HepG2 (cell line): ENCODE data around the gene CDNF. TPM values are rescaled to one million over a fixed set of nuclear protein-coding genes. Genes with fewer than 3 reads are reported as not detected.

Source experiments
- ATAC-seq: fragments of 200-7000 bp; cut with Tn5 transposase; 3 replicates; pipeline ENCODE4 v1.9.1; 2020; ENCODE audit warnings: mild to moderate bottlenecking, moderate library complexity
- BruUV-seq: library from RNA; stranded (reverse); fragments of 400-500 nt; replicated peaks from 2 replicates; lab custom pipeline; 2021; lab: Mats Ljungman, UMichigan
- CTCF ChIA-PET: fragments of 300-600 bp; formaldehyde crosslinking; extraction: SDS; loops from one replicate; lab custom pipeline; 2021; ENCODE audit warnings: low total read pairs, inconsistent platforms, low intra/inter-chr PET ratio; lab: Yijun Ruan, JAX
- POLR2A ChIA-PET: fragments of 350-600 bp; sonication (Branson Sonifier 250); formaldehyde crosslinking; loops from one replicate; lab custom pipeline; 2020; ENCODE audit warnings: antibody characterized with exemption, inconsistent platforms; lab: Yijun Ruan, JAX
- DNase-seq: peaks from one replicate; pipeline ENCODE4 v3.0.0-alpha.2; 2015; ENCODE audit warnings: low spot score
- FAIRE-seq: peaks from 3 replicates; lab custom pipeline; 2011; peaks lifted over from hg19 to GRCh38; lab: Jason Lieb, UNC
- H2AFZ ChIP-seq: one replicate; pipeline ENCODE4 v1.6.1; 2011; ENCODE audit warnings: low read length, inconsistent platforms
- H3K27ac ChIP-seq: fragments of 300-600 bp; 3 replicates; pipeline ENCODE4 v1.8.0; 2011; ENCODE audit warnings: mixed run types, mild to moderate bottlenecking, mixed read lengths, low read length, inconsistent platforms; ENCODE audit not compliant: insufficient read depth; ENCODE audit errors: extremely low read length
- H3K27me3 ChIP-seq, 2 experiments: fragments of 200-600 bp in 1 of 2; 2 replicates in 1 of 2; 3 replicates in 1 of 2; pipeline versions ENCODE4 v1.6.0 to v1.8.0; 2011; ENCODE audit warnings: low read length in 2 of 2, mild to moderate bottlenecking in 2 of 2, moderate library complexity in 2 of 2, inconsistent platforms in 1 of 2; ENCODE audit not compliant: insufficient read depth in 2 of 2, control insufficient read depth in 1 of 2
- H3K36me3 ChIP-seq, 2 experiments: fragments of 200-600 bp in 1 of 2; replicated peaks in 1 of 2; 2 replicates in 1 of 2; 3 replicates in 1 of 2; pipeline versions ENCODE4 v1.5.1 to v1.8.0; 2011; ENCODE audit warnings: low read length in 2 of 2, inconsistent platforms in 1 of 2; ENCODE audit not compliant: insufficient read depth in 2 of 2, control insufficient read depth in 1 of 2
- H3K4me1 ChIP-seq: 2 replicates; pipeline ENCODE4 v1.5.1; 2012; ENCODE audit warnings: low read length, inconsistent platforms; ENCODE audit not compliant: insufficient read depth
- H3K4me2 ChIP-seq: 2 replicates; pipeline ENCODE4 v1.6.0; 2011; ENCODE audit warnings: low read depth, low read length, inconsistent platforms
- H3K4me3 ChIP-seq, 3 experiments: fragments of 200-600 bp in 1 of 3; sonication (generic), shearing (Covaris generic) in 1 of 3; replicated peaks in 1 of 3; 2 replicates each; pipeline ENCODE4 v1.5.1; 2011 to 2016; ENCODE audit warnings: low read length in 3 of 3, inconsistent platforms in 2 of 3, low read depth in 2 of 3, mild to moderate bottlenecking in 2 of 3, control low read depth in 1 of 3, mixed read lengths in 1 of 3; ENCODE audit not compliant: insufficient read depth in 1 of 3
- H3K79me2 ChIP-seq: one replicate; pipeline ENCODE4 v1.6.1; 2011; ENCODE audit warnings: low read length, inconsistent platforms; ENCODE audit not compliant: insufficient read depth
- H3K9ac ChIP-seq: 2 replicates; pipeline ENCODE4 v1.6.0; 2011; ENCODE audit warnings: mild to moderate bottlenecking, low read depth, low read length, inconsistent platforms; ENCODE audit not compliant: insufficient read depth
- H3K9me3 ChIP-seq: 2 replicates; pipeline ENCODE4 v1.5.1; 2012; ENCODE audit warnings: mild to moderate bottlenecking, low read length
- H4K20me1 ChIP-seq: 2 replicates; pipeline ENCODE4 v1.6.0; 2011; ENCODE audit warnings: inconsistent platforms, mild to moderate bottlenecking, low read length, moderate library complexity; ENCODE audit not compliant: insufficient read depth
- CHD4 ChIP-seq: fragments of 200-600 bp; sonication (generic); IDR thresholded peaks from 2 replicates; pipeline ENCODE4 v1.7.0; 2017; ENCODE audit warnings: mild to moderate bottlenecking, low read length, borderline replicate concordance
- ETS1 ChIP-seq: sonication (generic); formaldehyde crosslinking; IDR thresholded peaks from 2 replicates; pipeline ENCODE4 v1.4.0; 2020; ENCODE audit warnings: missing genetic modification reagents
- HDAC1 ChIP-seq: sonication (generic); formaldehyde crosslinking; IDR thresholded peaks from 2 replicates; pipeline ENCODE4 v1.5.1; 2020; ENCODE audit warnings: mild to moderate bottlenecking, missing genetic modification reagents
- HIVEP1 ChIP-seq: sonication (generic); formaldehyde crosslinking; IDR thresholded peaks from 2 replicates; pipeline ENCODE4 v1.4.0; 2020; ENCODE audit warnings: mild to moderate bottlenecking, missing genetic modification reagents
- HNF4A ChIP-seq: sonication (generic); formaldehyde crosslinking; IDR thresholded peaks from 2 replicates; pipeline ENCODE4 v1.4.0; 2020; ENCODE audit warnings: missing genetic modification reagents
- RCOR2 ChIP-seq: IDR thresholded peaks from 2 replicates; pipeline ENCODE4 v1.6.1; 2016; ENCODE audit warnings: missing biosample characterization, missing genetic modification reagents
- SP5 ChIP-seq: IDR thresholded peaks from 2 replicates; pipeline ENCODE4 v1.6.1; 2016; ENCODE audit warnings: low read depth, borderline replicate concordance
- THAP7 ChIP-seq: sonication (generic); formaldehyde crosslinking; IDR thresholded peaks from 2 replicates; pipeline ENCODE4 v1.8.1; 2023; ENCODE audit warnings: mild to moderate bottlenecking, missing genetic modification reagents
- ZBTB1 ChIP-seq: sonication (generic); formaldehyde crosslinking; IDR thresholded peaks from 2 replicates; pipeline ENCODE4 v1.4.0; 2020; ENCODE audit warnings: missing genetic modification reagents, borderline replicate concordance
- ZNF121 ChIP-seq: sonication (generic); formaldehyde crosslinking; IDR thresholded peaks from 2 replicates; pipeline ENCODE4 v1.5.0; 2020; ENCODE audit warnings: mild to moderate bottlenecking, missing genetic modification reagents
- ZNF367 ChIP-seq: sonication (generic); formaldehyde crosslinking; IDR thresholded peaks from 2 replicates; pipeline ENCODE4 v1.4.0; 2020; ENCODE audit warnings: missing genetic modification reagents, borderline replicate concordance
- ZNF484 ChIP-seq: sonication (generic); formaldehyde crosslinking; IDR thresholded peaks from 2 replicates; pipeline ENCODE4 v1.5.1; 2020; ENCODE audit warnings: mild to moderate bottlenecking, low read depth, missing genetic modification reagents, borderline replicate concordance
- ZNF557 ChIP-seq: sonication (generic); formaldehyde crosslinking; IDR thresholded peaks from 2 replicates; pipeline ENCODE4 v1.4.0; 2020; ENCODE audit warnings: missing genetic modification reagents
- ZNF816 ChIP-seq: sonication (generic); formaldehyde crosslinking; IDR thresholded peaks from 2 replicates; pipeline ENCODE4 v1.8.0; 2022; ENCODE audit warnings: missing genetic modification reagents, mild to moderate bottlenecking, borderline replicate concordance
- ZNF879 ChIP-seq: sonication (generic); formaldehyde crosslinking; IDR thresholded peaks from 2 replicates; pipeline ENCODE4 v1.8.1; 2023; ENCODE audit warnings: missing genetic modification reagents
- WGBS: methylation state at CpG from one replicate; pipeline ENCODE4 v1.1.6; 2017; ENCODE audit warnings: low lambda C conversion rate; 5-methylcytosine and 5-hydroxymethylcytosine counted together
- in situ Hi-C: cut with HindIII; loops from 2 replicates; pipeline ENCODE4 v1.10.0; 2017; ENCODE audit warnings: low pct_unique_long_range_greater_than_20kb; ENCODE audit not compliant: extremely low pct_ligation_motif_present
- intact Hi-C: fragments of 100-400 bp; cut with micrococcal nuclease; formaldehyde crosslinking; loops from one replicate; pipeline ENCODE4 v1.10.0; 2022; ENCODE audit not compliant: unreplicated experiment
- polyA plus RNA-seq, 8 experiments: library from polyadenylated mRNA; depleted of rRNA in 3 of 8; stranded (reverse) in 7 of 8; unstranded in 1 of 8; fragments of >200 nt; fragmentation: Illumina TruSeq in 4 of 8; extraction: Trizol in 4 of 8; gene quantifications; 2 replicates each; pipeline versions ENCODE4 v1.2.1 to v1.2.3, GENCODE V29; 2011 to 2016; ENCODE audit warnings: low read depth in 4 of 8, missing spikeins in 1 of 8, mixed read lengths in 1 of 8; ENCODE audit not compliant: insufficient read depth in 1 of 8
- total RNA-seq, 5 experiments: library from RNA; depleted of rRNA; stranded (reverse); fragments of >200 nt; fragmentation: Illumina TruSeq; extraction: Trizol; gene quantifications; 2 replicates each; pipeline ENCODE4 v1.2.3, GENCODE V29; 2016; ENCODE audit warnings: low read depth in 1 of 5
- TF ChIP-seq, protein P1 (sequence below): sonication (generic); formaldehyde crosslinking; IDR thresholded peaks from 2 replicates; pipeline ENCODE4 v1.5.1; 2020; ENCODE audit warnings: mild to moderate bottlenecking, missing genetic modification reagents, borderline replicate concordance
- TF ChIP-seq, protein P2 (sequence below): sonication (generic); formaldehyde crosslinking; IDR thresholded peaks from 2 replicates; pipeline ENCODE4 v1.5.1; 2020; ENCODE audit warnings: mild to moderate bottlenecking, missing genetic modification reagents, moderate library complexity

Gene CDNF
- total and polyA plus RNA-seq, 2 of the 13 experiments (the other 11 are each of a cell fraction or from before 2014, with no cell fraction given) = 0.29 to 0.33 TPM

GRCh38 chr10:14774797-14775196, 63.0 kb downstream of the CDNF start, which contains the start of gene FAM107B:
Gene FAM107B, minus strand, starts transcription at chr10:14774897. Its CDS starts 234 bp downstream, at chr10:14774663.
- FAIRE-seq (no peak), DNase-seq (no peak), ATAC-seq (no peak)
- POLR2A ChIA-PET = no interaction called here
- H2AFZ ChIP-seq = no peak within 1 kb of the TSS
- H3K27ac ChIP-seq = no peak within 1 kb of the TSS
- peaks cover 0 to 18% of the 10 kb centered on the region in 2 experiments; a peak in 3 of 5 replicates for H3K27me3 ChIP-seq
- no peak within 1 kb of the TSS for H3K9ac ChIP-seq
- H3K4me1 ChIP-seq = no peaks in the 10 kb centered on the region
- 50% methylated on average over 8 of the region's 8 CpGs for WGBS
- no peaks in the 10 kb centered on the region for H3K9me3 ChIP-seq
- no peak for TF ChIP-seq ZBTB1
- TF ChIP-seq ZNF816 = no peak
- TF ChIP-seq, protein P1, sequence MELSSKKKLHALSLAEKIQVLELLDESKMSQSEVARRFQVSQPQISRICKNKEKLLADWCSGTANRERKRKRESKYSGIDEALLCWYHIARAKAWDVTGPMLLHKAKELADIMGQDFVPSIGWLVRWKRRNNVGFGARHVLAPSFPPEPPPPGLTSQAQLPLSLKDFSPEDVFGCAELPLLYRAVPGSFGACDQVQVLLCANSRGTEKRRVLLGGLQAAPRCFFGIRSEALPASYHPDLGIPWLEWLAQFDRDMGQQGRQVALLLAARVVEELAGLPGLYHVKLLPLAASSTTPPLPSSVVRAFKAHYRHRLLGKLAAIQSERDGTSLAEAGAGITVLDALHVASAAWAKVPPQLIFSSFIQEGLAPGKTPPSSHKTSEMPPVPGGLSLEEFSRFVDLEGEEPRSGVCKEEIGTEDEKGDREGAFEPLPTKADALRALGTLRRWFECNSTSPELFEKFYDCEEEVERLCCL (CRISPR knock-in tag) = no peak
- TF ChIP-seq ZNF879 (CRISPR knock-in tag) = no peak
- TF ChIP-seq SP5 = no peak
- no peak for TF ChIP-seq HNF4A (CRISPR knock-in tag)
- no peak for TF ChIP-seq ZNF557 (CRISPR knock-in tag)
- TF ChIP-seq, protein P2, sequence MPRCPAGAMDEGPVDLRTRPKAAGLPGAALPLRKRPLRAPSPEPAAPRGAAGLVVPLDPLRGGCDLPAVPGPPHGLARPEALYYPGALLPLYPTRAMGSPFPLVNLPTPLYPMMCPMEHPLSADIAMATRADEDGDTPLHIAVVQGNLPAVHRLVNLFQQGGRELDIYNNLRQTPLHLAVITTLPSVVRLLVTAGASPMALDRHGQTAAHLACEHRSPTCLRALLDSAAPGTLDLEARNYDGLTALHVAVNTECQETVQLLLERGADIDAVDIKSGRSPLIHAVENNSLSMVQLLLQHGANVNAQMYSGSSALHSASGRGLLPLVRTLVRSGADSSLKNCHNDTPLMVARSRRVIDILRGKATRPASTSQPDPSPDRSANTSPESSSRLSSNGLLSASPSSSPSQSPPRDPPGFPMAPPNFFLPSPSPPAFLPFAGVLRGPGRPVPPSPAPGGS (CRISPR knock-in tag) = no peak
- TF ChIP-seq HDAC1 (CRISPR knock-in tag) = no peak
- TF ChIP-seq ZNF367 = no peak
- TF ChIP-seq ZNF121 = no peak
- no peak for TF ChIP-seq ZNF484 (CRISPR knock-in tag)
- no peak for TF ChIP-seq THAP7 (CRISPR knock-in tag)
- no peak for TF ChIP-seq ETS1
- no peak for TF ChIP-seq CHD4
- no peak for TF ChIP-seq RCOR2 (CRISPR knock-in tag)
- TF ChIP-seq HIVEP1 = no peak
- no TSS peak for BruUV-seq
- in situ Hi-C loops (no loop called here), intact Hi-C loops (no loop called here)
- H4K20me1 ChIP-seq = no peaks in the 10 kb centered on the region
- CTCF ChIA-PET = no interaction called here
- H3K79me2 ChIP-seq = no peaks in the 10 kb centered on the region
- no peaks in the 10 kb centered on the region for H3K36me3 ChIP-seq
- H3K4me3 ChIP-seq = no peak within 1 kb of the TSS
- no peak within 1 kb of the TSS for H3K4me2 ChIP-seq
